ENCODE results near the gene CASK.
A peak's percentile ranks its signal among the peaks of the same experiment; 100 is the strongest.

The CASK gene

GRCh38 chrX:41932885-41933284 is 9.5 kb upstream of the CASK start:
- H3K4me1 ChIP-seq (ENCODE audit: low read length) = no peaks in the 10 kb centered on the region

GRCh38 chrX:41931591-41931990 is 8.2 kb upstream of the CASK start:
- Histone ChIP-seq H3K9ac (ENCODE audit: low read length) (no peak overlapping the region), H3K4me2 (ENCODE audit: low read depth, low read length) (no peak overlapping the region), H4K20me1 (ENCODE audit: insufficient read depth, low read length) (no peaks in the 10 kb centered on the region), H3K9me2 (replicated peaks; ENCODE audit: insufficient read depth, low read length) (no peaks in the 10 kb centered on the region), H3K9me3 (replicated peaks; ENCODE audit: insufficient read depth, low read length) (no peaks in the 10 kb centered on the region), H3K4me1 (ENCODE audit: low read length) (no peaks in the 10 kb centered on the region), H3K27ac (ENCODE audit: low read length) (no peak overlapping the region), H3K4me3 (ENCODE audit: low read length) (no peak overlapping the region), H2AFZ (ENCODE audit: low read length) (no peak overlapping the region), H3K79me2 (ENCODE audit: low read length) (no peaks in the 10 kb centered on the region), H3K27me3 (replicated peaks; ENCODE audit: insufficient read depth, low read length) (no peaks in the 10 kb centered on the region), H3F3A (ENCODE audit: insufficient read depth, low read length) (no peaks in the 10 kb centered on the region), H3K36me3 (replicated peaks; ENCODE audit: insufficient read depth, low read length) (no peaks in the 10 kb centered on the region)
- TF ChIP-seq CTCF (IDR thresholded peaks at IDR 0.05; ENCODE audit: low read length) (no peak), EZH2phosphoT487 (IDR thresholded peaks at IDR 0.05; ENCODE audit: low read length) (no peak), EZH2 (optimal IDR thresholded peaks at IDR 0.05; ENCODE audit: low read depth, low read length) (no peak)
- DNase-seq = no peak

More at GRCh38 chrX:41932885-41933284, 9.5 kb upstream of the CASK start:
- Histone ChIP-seq H3K9me2 (replicated peaks; ENCODE audit: insufficient read depth, low read length) (no peaks in the 10 kb centered on the region), H3F3A (ENCODE audit: insufficient read depth, low read length) (no peaks in the 10 kb centered on the region), H4K20me1 (ENCODE audit: insufficient read depth, low read length) (no peaks in the 10 kb centered on the region), H3K36me3 (replicated peaks; ENCODE audit: insufficient read depth, low read length) (no peaks in the 10 kb centered on the region), H3K9me3 (replicated peaks; ENCODE audit: insufficient read depth, low read length) (no peaks in the 10 kb centered on the region), H2AFZ (ENCODE audit: low read length) (no peak overlapping the region), H3K27ac (ENCODE audit: low read length) (no peak overlapping the region), H3K9ac (ENCODE audit: low read length) (no peak overlapping the region), H3K4me3 (ENCODE audit: low read length) (no peak overlapping the region), H3K4me2 (ENCODE audit: low read depth, low read length) (no peak overlapping the region), H3K79me2 (ENCODE audit: low read length) (no peaks in the 10 kb centered on the region), H3K27me3 (replicated peaks; ENCODE audit: insufficient read depth, low read length) (no peaks in the 10 kb centered on the region)
- DNase-seq = no peak
- TF ChIP-seq CTCF (IDR thresholded peaks at IDR 0.05; ENCODE audit: low read length) (no peak), EZH2 (optimal IDR thresholded peaks at IDR 0.05; ENCODE audit: low read depth, low read length) (no peak)

GRCh38 chrX:41923978-41924683 is 777 bp upstream of the CASK start:
- no peak for TF ChIP-seq EZH2 (optimal IDR thresholded peaks at IDR 0.05; ENCODE audit: low read depth, low read length)
- no peak for TF ChIP-seq EZH2phosphoT487 (IDR thresholded peaks at IDR 0.05; ENCODE audit: low read length)
- no peak for TF ChIP-seq CTCF (IDR thresholded peaks at IDR 0.05; ENCODE audit: low read length)
- peak overlapping the region; percentile 91 for H3K4me2 ChIP-seq (ENCODE audit: low read depth, low read length)
- peak overlapping the region; percentile 76 for H3K4me3 ChIP-seq (ENCODE audit: low read length)
- H4K20me1 ChIP-seq (ENCODE audit: insufficient read depth, low read length) = no peaks in the 10 kb centered on the region
- H3K27ac ChIP-seq (ENCODE audit: low read length) = no peak overlapping the region
- H3K4me1 ChIP-seq (ENCODE audit: low read length) = no peaks in the 10 kb centered on the region
- peak overlapping the region; percentile 59 for H3K9ac ChIP-seq (ENCODE audit: low read length)
- no peaks in the 10 kb centered on the region for H3K9me3 ChIP-seq (replicated peaks; ENCODE audit: insufficient read depth, low read length)
- peak overlapping the region; percentile 92 for H2AFZ ChIP-seq (ENCODE audit: low read length)
- H3F3A ChIP-seq (ENCODE audit: insufficient read depth, low read length) = no peaks in the 10 kb centered on the region
- H3K9me2 ChIP-seq (replicated peaks; ENCODE audit: insufficient read depth, low read length) = no peaks in the 10 kb centered on the region
- H3K79me2 ChIP-seq (ENCODE audit: low read length) = peaks cover 33% of the 10 kb centered on the region
- no peaks in the 10 kb centered on the region for H3K27me3 ChIP-seq (replicated peaks; ENCODE audit: insufficient read depth, low read length)
- H3K36me3 ChIP-seq (replicated peaks; ENCODE audit: insufficient read depth, low read length) = no peaks in the 10 kb centered on the region
- peak; percentile 29 for DNase-seq
